Fibroblast of skin of back (primary cell): ENCODE measurements around the gene GJB3. TPM values are rescaled to one million over a fixed set of nuclear protein-coding genes. Genes with fewer than 3 reads are reported as not detected.
"Not testable (repeated sequence)": the region's sequence is repeated elsewhere in the genome, so short reads cannot be mapped to it uniquely, and the experiment has no call there.

ENCODE experiments used
- DNase-seq: peaks from one replicate; pipeline ENCODE4 v3.0.0-alpha.2; 2013
- polyA plus RNA-seq, 2 experiments: library from polyadenylated mRNA; unstranded; fragments of 120-200 nt; gene quantifications; one replicate each; pipeline ENCODE4 v1.2.1, GENCODE V29; 2013; ENCODE audit not compliant: insufficient read length in 2 of 2

GJB3 gene
- not detected for polyA plus RNA-seq (2013, experiment 1 of 2; ENCODE audit: insufficient read length)
- polyA plus RNA-seq (2013, experiment 2 of 2; ENCODE audit: insufficient read length): not detected

GRCh38 chr1:34781071-34781843 is at the start of gene GJB3:
Gene GJB3 (plus strand): TSS chr1:34781214. CDS start chr1:34784763, 3,549 bp downstream.
- DNase-seq: no peak

GRCh38 chr1:34732831-34733230 is 48.2 kb upstream of the GJB3 start:
- not testable (repeated sequence) for DNase-seq

DNA sequence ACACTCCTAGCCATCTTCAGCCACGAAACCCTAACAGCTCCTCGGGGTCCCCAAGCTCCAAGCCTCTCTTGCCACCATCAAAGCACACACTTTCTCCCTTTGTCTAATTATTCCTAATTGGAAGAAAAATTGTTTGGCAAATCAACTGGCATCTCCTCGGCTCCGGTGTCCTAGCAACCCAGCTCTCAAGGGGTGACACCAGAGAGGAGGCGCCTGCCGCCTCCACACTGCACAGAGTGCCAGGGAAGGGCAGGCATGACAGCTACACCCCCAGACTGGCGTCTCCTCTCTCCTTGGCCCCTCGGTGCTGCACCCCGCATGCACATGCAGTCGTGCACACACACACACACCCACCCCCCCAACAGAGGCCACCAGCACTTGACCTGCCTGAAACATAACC is 44.3 kb upstream of the GJB3 start:
- DNase-seq: no peak

DNA sequence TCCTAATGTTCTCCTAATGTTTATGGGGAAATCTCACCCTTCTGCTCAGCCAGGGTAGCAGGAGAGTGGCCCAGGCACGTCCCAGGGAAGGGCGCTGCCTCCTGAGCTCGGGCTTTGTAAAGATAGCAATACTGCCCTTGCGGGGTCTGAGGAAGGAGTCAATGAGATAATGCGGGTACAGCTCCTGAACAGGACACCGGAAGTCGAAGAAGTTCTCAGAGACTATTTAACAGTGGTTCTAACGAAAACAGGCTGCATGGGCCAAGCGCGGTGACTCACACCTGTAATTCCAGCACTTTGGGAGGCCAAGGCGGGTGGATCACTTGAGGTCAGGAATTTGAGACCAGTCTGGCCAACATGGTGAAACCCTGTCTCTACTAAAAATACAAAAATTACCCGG is 43.8 kb upstream of the GJB3 start:
- not testable (repeated sequence) for DNase-seq

DNA sequence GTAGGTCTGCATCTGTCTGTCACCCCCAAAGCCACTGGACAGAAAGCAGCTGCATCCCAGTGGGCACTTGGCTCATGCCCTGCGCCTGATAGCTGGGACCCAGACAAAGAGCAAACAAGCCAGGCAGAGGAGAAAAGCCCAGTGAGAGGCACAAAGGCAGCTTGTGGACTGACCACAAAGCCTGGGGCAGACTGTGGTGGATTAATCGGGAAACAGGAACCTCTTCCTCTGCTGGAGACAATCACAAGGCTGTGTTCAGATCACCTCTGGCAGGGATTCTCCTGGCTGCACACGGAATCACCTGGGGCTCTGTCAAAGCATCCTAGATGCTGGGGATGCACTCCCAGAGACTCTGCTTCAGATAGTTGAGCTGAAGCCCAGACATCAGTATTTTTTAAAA is 41.4 kb upstream of the GJB3 start:
- DNase-seq: no peak

DNA sequence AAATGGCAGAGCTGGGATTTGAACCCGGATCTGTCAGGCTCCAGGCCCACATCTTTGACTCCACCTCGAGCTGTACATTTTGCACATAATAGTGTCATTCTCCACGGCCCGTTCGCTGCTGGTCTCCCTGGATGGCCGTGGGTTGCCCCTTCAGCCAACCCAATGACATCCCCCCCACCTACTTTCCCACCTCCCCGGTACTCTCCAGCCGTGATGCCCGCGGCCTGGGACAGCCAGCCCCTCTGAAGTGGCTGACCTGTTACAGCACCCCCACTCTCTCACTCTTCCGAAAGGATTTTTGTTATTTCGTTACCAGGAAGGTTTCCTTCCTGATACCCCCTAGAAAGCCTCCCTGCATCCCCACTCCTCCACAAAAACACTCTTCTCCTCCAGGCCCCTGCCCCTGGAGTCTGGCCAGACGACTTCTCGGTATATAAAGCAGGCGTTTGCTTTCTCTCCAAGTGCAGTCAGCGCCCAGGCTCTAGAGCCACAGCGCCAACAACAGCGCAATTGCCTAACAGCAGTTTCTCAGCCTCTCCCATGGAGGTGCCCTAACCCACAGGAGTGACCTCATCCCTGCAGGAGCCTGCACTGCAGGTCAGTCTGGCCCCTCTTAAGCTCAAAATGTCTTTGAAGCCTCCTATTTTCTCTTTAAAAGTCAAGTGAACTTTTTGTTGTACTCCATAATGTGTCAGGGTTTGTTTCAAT is 40.7 kb upstream of the GJB3 start:
- no peak for DNase-seq

GRCh38 chr1:34742667-34743270 is 38.2 kb upstream of the GJB3 start:
- peak; percentile 54 for DNase-seq

DNA sequence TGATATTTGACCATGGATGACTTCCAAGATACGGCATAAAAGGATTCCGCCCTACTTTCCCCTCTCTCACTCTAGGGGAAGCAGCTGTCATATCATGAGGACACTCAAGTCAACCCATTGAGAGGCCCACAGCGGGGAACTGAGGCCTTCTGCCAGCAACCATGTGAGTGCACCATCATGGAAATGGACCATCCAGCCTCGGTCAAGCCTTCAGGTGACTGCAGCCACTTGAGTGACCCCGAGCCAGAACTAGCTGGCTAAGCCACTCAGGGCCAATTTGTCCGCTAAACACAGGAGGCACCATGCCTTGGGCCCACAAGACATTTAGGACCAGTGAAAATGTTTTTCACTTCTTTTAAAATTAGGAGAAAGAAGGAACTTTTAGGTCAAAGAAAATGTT is 37.2 kb upstream of the GJB3 start:
- DNase-seq: no peak

GRCh38 chr1:34744851-34745250 is 36.2 kb upstream of the GJB3 start:
- no peak for DNase-seq

DNA sequence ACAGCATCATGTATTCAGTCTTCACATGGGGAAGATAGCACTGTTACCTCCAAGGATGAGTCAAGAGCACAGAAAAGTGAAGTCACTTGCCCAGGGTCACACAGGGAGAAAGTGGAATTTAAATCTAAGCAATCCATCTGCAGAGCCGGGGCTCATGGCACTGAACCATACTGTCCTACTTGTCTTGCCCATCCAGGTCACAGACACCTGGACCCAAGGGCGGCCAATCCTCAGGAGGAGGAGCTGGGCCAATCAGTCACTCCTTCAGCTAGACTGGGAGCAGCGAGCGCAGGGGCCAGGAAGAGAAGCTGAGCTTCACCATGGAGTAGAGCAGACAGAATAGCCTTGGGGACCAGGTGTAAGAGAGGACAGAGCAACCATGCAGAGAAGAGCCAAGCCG is 35.3 kb upstream of the GJB3 start:
- no peak for DNase-seq

GRCh38 chr1:34746101-34746500 is 34.9 kb upstream of the GJB3 start:
- no peak for DNase-seq

- DNase-seq: no peak
Observed at GRCh38 chr1:34746785-34747637, 34.0 kb upstream of the GJB3 start.

GRCh38 chr1:34747638-34747941 is 33.4 kb upstream of the GJB3 start:
- DNase-seq: no peak

- no peak for DNase-seq
Observed at GRCh38 chr1:34749992-34750391, 31.0 kb upstream of the GJB3 start.

DNA sequence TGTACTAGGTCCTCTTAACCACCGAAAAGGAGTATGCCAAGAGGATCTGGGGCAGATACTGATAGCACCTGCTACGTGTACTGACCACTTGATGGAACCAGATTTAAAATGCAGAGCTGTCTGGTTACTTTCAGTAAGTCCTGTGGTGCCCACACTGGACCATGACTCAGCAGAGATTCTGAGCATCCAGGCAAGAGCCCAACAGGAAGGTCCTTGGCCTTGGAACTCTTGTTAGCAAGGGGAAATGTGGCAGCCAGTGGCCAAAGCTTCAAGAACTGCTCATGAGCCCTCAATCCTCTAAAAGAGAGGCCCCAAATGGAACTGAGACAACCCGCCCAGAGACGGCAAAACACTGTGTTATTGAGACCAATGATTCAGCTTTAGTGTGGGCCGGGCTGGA is 30.4 kb upstream of the GJB3 start:
- DNase-seq: no peak

- no peak for DNase-seq
Observed at GRCh38 chr1:34753163-34753562, 27.9 kb upstream of the GJB3 start.

DNA sequence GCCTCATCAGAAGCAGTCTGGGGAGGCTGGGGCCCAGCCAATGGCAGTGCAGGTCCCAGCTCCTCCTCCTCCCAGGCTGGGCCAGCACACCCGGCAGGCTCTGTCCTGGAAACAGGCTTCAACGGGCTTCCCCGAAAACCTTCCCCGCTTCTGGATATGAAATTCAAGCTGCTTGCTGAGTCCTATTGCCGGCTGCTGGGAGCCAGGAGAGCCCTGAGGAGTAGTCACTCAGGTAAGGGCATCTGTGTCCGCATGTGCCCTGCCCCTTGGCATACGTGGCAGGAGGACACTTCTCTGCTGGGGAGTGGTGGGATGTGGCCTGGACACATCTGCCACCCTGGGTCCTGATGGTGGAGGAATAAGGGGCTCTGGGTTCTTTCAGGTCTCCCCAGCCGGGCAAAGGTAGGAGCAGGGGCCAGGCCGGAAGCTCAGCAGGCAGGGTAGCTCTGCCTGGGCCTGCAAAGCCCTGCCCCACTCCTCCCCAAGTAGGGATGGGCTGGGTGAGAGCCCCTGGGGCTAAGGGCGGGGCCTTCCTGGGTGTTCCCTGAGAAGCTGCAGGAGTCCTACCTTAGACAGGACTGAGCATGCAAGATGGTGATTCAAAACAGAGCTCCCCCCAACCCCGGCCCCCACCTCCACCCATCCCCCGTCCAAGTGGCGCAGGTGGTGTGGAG is 25.9 kb upstream of the GJB3 start, which contains the start of gene GJB5:
Gene GJB5 (plus strand): TSS at position 84 of the 674 bp plus-strand sequence. CDS start 2,284 bp downstream, outside the sequence.
- no peak for DNase-seq

DNA sequence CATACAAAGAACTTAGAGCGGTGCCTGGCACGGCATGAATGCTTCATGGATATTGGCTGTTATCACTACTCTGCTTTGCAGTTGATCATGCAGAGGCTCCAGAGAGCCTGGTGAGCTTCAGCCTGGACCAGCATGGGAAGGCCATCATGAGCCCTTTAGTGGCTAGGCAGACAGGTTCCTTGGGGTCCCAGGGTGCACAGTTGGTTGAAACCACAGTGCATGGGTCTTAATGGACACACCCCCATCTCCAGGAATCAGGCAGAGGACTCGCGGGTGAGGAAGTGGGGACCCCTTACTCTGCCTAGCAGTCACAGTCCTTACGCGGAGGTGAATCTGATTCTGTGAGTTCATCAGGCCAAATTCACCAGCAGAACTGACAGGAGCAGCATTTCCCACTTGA is 25.1 kb upstream of the GJB3 start:
- DNase-seq: no peak

GRCh38 chr1:34757386-34757785 is 23.6 kb upstream of the GJB3 start:
- DNase-seq: no peak

DNA sequence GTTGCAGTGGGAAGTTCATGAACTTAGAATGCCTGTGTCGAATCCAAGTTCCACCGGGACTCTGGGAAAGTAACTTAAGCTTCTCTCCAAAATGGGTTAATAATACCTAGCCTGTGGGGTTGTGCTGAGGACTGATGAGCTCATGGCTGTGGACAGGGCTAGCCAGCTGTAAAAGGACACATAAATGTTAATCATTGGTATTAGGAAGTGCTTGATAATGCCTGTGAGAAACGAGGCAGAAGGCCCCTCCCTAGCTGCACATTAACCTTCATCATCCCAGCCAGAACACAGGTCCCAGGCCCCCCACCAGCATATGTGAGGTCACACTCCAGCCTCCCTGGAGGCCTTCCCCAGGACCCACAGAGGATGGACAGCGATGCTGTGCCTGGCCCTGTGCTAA is 22.3 kb upstream of the GJB3 start:
- DNase-seq: no peak

DNA sequence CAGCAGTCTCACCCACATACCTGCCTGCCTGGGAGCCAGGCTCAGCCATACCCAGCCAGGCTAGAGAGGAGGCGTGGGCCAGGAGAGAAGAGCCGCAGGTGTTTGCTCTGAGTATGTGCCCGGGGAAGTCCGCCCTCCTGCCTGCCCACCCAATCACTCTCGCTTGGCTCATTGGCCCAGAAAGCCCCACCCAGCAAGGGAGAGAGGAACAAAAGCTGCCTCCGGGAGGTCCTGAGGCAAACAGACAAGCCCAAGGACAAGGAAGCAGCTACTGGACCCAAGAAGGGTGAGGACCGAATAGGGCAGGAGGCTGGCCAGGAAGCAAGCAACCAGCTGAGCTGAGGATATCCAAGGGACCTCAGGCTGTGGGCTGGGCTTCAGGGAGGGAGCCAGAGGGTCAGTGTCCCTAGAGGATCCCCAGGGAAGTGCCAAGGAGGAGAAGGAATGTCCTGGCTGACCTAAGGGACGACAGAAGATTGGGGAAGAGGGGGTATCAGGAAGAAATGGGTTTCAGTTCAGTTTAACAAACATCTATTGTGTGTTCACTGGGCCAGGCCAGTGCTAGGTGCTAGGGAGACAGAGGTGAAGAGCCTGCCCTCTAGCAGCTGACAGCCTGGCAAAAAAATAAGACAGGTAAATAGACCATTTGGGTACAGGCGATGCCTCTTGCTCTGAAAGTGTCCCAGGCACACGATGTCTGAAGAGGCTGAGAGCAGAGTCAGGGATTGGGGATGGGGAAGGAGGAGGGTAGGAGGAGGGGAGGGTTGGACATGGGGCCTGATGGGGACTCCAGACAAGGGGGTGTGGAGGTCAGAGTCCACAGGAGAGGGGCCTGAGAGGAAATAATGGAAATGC is 21.3 kb upstream of the GJB3 start, which contains the start of gene GJB4:
Gene GJB4 (plus strand): TSS at position 238 of the 855 bp plus-strand sequence. CDS start 1,515 bp downstream, outside the sequence.
- no peak for DNase-seq
